Central memory CD4-positive, alpha-beta T cell (primary cell): ENCODE results near the gene C7orf25.

Experiments
- DNase-seq: peaks from one replicate; pipeline ENCODE4 v3.0.0; 2022
- total RNA-seq, 3 experiments: gene quantifications; one replicate each; lab custom pipeline; 2026; lab: John Stamatoyannopoulos, UW

Gene C7orf25
- total RNA-seq, result 0 to 0.22 (median 0.19) reads per million in 3 experiments

DNA sequence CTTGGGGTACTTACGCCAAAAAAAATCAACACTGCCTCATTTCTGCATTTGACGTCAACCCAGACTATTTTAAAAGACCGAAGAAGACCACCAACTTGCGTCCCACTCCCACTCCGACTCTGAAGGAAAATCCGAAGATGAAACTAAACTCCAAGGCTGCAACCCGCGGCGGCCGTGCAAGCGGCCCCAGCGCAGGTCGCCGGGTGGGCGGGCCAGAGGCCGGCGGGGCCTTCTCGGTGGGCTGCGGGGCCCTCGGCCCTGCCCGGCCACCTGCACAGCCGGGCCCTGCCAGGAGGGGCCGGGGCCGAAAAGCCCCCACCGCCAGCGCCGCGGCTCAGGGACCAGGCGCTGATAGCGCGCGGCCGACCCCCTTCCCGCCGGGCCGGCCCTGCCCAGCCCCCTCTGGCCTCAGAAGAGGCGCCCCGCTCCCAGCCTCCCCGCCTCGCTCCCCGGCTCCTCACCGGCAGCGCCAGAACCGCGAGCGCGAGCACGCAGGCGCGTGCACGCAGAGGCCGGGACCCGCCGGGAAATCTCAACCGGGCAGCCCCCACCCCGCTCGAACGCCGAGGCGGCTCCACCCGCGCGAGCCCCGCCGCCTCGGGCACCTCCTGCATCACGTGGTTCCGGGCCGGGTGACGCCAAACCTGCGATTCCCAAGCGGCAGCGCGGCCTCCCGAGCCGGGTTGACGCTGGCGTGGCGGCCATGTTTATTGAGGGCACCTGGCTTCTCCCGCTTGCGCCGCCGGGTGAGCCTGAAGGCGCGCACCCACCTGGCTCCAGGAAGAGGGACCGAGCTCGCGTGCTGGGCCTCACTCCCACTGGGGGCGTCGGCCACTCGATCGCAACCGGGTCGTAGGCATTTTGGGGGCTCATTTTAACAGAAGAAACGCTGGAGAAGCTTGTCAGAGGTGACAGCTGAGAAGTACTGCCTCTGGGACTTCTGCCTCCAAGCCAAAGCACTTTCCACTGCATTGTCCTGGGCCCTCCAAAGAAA, at the start of gene C7orf25:
C7orf25 (minus strand) TSS at position 617 of the 994 bp plus-strand sequence. CDS start 1,170 bp downstream, outside the sequence.
- peak; percentile 95 for DNase-seq

DNA sequence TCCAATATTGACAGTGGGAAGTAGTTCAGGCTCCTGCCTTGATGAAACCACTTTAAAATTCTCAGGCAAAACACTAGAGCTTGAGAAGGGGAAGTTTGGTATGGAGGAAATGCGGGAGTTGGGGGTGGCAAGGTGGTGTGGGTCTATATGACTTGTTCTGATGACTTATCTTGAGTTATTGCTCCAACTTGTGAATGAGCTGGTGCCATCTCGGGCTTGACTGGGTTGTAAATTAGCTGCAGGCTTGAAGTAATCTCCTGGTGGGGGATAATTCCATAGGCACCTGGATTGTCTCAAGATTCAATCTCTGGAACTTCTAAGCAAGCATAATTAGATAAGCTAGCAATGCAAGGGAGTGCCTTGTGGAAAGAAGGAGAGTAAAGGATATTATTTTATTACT, 49.3 kb upstream of the C7orf25 start:
- no peak for DNase-seq

DNA sequence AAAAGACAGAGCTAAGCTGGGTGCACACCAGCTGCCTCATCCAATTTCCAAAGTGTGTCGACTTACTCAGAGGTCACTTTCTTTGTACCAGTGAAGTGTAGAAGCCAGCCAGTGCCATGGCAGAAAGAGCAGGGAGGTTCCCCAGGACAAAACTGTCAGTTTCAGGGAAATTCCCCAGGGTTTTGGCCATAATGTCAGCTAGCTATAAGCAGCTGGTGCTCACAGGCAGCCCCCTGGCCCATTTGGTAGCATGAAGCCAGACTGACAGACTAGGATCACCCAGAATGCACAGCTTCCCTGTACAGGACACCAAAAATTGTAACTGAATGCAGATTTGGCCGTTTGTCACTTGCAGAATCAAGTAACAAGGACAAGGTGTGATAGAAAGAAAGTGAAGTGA, 48.9 kb upstream of the C7orf25 start:
- no peak for DNase-seq

DNA sequence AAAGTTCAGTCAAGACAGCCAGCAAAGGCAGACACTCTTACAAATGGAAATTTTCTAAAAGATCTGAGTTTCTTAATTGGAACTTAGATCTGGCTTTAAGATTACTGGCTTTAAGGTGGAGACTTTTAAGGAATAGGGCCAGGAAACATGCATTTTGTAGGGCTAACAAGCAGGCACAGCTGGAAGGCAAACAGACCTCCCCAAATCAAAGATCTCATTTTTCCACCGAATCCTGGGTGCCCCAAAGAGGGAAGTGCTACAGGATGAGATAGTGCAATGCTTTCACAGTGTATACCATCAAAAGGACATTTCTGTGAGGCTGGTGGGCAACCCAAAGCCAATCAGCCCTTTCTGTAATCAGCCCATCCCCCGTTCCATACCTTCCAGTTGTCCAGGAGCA, 47.7 kb upstream of the C7orf25 start:
- DNase-seq, result no peak

DNA sequence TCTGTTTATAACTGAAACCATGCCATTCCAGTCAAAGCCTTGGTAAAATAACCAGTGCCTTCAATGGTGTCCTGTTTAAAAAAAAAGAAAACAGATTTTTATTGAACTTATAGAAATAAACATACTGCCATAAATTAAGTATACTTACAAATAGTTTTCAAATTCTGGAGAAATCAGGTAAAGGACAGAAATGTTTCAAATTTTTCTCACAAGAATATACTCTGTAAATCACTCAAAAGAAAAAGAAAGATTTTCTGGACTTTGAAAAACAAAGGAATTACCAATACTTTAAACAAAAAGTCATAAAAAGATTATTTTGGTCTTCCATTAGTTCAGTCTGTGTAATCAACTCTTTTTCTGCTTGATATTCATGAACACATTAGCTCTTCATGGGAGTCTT, 44.2 kb upstream of the C7orf25 start:
- no peak for DNase-seq

DNA sequence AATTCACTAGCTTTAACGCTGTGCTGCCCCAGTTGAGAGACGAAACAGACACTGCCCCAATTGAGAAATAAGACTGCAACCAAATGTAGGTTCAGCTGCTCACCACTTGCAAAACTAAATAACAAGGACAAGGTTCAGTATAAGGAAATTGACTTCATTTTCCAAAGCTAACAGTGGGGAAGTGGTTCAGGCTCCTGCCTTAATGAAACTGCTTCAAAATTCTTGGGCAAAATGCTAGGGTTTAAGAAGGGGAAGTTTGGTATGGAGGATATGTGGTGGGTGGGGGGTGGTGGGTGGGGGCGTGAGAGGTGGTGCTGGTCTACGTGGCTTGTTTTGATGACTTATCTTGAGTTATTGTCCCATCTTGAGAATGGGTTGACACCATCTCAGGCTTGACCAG, 42.1 kb upstream of the C7orf25 start:
- DNase-seq, result no peak

DNA sequence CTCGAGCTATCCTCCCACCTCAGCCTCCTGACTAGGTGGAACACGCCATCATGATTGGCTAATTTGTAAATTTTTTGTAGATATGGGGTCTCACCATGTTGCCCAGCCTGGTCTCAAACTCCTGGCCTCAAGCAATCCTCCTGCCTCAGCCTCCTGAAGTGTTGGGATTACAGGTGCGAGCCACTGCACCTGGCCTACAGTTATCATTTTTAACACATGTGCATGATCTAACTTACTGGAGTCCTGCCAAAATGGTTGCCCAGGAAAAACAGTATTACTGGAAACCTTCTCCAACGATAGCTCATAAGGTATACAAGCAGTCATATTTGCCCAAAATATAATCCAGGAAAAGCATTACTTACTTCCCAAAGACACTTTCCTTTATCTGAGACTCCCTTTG, 40.5 kb upstream of the C7orf25 start:
- no peak for DNase-seq

DNA sequence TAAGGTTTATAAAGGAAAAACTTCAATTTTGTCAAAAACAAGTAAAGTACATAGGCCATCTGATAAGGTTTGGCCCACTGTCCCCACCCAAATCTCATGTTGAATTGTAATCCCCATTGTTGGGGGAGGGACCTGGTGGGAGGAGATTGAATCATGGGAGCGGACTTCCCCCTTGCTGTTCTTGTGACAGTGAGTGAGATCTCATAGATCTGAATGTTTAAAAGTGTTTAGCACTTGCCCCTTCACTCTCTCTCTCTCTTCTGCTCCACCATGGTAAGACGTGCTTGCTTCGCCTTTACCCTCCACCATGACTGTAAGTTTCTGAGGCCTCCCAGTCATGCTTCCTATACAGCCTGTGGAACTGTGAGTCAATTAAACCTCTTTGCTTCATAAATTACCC, 38.5 kb upstream of the C7orf25 start:
- no peak for DNase-seq

DNA sequence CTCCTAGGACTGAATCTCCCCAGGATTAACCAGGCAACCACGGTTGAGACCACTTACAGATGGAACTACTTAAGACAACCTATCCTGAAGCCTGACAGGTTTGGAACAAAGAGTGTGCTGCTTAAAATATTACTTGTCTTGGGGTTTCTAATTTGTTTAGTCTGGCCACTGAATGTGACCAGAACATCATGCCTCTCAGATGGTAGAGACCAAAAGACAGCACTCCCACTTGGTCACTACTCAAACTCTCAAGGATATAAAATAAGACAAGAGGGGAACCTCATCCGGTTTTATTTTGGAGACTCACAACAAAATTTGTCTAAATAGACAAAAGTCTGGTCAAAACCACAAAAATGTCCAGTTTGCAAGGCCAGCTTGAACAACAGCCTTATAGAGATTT, 35.7 kb upstream of the C7orf25 start:
- no peak for DNase-seq

DNA sequence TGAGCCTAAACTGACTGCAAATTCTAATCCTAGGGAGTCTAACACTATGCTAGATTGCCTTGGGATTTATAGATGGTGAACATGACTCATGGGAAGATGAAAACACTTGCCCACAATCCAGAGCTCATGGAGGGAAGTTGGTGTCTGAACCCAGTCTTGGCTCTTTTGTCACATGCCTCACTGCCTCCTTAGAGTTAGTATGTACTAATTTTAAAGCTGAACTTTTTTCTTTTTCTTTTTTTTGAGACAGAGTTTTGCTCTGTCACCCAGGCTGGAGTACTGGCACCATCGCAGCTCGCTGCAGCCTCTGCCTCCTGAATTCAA, 34.7 kb upstream of the C7orf25 start:
- no peak for DNase-seq

DNA sequence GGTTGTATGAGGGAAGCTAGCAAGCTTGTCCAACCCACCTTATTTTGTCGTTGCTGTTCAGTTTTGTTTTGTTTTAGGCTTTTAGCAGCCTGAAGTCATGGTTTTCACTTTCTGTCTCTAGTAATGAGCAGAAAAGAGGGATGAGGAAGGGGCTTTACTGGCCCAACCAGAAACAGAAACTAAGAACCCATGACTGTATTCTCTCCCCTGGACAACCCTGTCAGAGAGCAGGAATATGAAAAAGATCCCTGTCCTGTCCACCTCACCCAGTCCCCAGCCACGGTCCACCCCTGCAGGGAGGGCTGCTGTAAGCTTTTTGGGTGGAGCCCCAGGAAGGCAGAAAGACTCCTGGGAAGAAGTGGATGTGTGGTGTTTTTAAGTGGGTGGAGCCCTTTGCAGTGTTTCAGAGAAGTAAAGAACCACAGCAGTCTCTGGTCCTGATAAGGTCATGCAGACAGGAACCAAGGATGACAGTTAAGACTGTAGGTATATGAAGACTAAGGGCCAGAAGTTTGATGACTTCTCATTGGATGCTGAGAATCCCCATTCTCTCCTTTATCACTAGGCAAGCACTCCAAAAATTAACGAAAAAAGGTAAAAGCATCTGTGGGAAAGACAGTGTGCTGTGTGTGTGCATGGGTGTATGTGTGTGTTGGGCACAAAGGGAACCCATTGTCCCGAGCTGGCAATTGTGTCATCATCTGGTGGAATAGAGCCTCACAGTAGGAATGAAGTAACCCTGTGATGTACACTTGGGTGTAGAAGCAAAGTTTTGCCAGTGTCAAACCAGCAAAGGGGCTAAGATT, 34.2 kb upstream of the C7orf25 start:
- no peak for DNase-seq

DNA sequence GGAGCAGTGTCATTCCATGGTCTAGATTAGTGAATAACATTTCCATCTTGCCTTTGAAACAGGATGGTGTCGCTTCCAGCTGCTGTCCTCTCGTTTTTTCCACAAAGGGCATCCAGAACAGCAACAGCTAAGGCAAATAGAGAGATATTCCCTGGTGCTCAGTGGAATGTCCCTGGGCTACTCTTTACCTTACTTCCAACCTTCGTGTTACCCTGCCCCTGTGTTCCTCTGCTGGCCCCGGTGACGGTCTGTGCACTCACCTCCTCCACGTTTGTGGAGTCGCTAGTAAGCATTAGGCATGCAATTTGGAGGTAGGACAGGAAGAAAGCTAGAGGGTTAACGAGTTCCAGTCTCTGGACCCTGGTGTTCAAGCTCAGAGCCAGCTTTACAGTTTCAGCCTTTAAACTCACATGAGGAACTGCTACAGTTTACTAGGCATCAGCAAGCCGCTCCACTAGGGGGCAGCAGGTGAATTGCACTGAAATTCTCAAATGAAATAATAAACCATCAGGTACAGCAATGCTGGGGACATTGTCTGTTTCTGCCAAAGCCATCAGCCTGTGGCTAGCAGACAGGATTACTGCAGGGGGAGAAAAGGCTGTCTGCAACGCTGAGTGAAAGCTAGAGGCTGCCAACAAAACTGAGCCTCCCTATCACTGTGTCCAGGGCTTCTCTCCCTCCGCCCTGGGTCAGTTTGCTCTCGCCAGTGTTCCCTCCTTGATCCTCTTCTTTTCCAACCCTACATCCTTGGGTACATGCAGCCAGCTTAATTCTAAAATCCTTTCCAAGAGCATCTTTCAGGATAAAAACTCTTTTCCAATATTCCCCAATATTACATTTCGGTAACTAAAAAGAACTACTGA, 29.3 kb upstream of the C7orf25 start:
- peak; percentile 46 for DNase-seq

DNA sequence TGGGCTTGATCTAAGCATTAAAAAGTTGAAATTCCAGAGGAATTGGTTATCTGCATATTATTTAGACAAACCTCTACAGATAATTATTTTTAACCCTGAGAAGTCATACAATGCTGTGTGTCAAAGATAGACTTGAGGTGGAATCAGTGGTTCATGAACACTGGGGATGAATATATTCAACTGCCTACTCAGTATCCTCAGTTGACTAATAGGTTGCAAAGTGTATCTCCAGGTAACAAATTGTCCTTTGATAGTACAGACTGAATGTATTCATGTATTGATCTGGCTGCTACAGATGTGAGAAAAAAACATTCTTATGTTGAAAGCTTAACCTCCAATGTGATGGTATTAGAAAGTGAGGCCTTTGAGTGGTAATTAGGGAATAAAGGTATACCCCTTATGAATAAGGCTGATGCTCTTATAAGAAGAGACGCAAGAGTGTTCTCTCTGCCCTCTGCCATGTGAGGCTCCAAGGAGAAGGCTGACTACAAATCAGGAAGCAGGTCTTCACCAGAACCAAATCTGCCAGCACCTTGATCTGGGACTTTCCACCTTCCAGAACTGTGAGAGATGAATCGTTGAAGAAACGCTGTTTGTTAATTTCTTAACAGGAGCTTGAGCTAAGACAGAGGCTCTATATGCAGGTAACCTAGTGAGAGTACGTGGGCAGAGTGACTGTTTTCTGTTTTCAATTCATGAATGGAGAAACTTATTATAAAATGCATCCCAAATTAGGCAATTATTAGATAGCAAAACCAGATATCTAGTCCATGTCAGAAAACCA, 27.8 kb upstream of the C7orf25 start:
- DNase-seq, result no peak

DNA sequence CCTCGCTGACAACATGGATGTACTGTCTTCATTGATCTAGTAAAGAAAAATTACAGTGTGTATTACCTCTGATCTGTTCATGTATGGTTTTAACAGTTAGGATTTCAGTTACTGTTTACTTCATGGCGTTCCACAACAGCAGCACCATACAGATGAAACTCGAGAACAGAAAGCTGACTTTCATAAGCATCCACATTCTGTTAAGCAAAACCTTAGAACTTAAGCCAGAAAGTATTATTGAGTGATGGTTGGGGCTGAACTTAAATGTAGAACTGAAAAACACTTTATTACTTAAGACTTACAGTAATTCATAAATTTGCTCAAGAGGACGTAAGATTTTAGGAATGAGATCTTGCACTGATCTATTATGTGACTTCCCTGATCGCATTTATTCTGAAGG, 24.0 kb upstream of the C7orf25 start:
- DNase-seq, result no peak

DNA sequence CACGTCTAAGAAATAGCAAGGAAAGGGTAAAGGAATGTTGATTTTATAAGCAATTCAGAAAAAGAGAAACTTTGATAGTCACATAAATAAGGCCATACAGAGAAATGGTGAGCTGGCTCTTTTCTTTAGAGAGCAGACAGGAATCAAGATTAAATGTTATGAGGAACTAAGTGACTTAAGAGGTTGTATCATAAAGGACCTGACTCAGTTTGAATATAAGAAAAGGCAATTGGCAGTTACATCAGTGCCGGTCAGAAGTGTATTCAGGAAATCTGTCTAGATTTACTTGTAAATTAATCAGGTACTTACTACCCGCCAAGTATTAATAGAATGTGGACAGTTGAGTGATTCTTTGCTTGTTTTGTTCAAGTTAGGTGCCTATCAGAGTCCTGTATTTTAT, 22.4 kb upstream of the C7orf25 start:
- DNase-seq, result no peak

DNA sequence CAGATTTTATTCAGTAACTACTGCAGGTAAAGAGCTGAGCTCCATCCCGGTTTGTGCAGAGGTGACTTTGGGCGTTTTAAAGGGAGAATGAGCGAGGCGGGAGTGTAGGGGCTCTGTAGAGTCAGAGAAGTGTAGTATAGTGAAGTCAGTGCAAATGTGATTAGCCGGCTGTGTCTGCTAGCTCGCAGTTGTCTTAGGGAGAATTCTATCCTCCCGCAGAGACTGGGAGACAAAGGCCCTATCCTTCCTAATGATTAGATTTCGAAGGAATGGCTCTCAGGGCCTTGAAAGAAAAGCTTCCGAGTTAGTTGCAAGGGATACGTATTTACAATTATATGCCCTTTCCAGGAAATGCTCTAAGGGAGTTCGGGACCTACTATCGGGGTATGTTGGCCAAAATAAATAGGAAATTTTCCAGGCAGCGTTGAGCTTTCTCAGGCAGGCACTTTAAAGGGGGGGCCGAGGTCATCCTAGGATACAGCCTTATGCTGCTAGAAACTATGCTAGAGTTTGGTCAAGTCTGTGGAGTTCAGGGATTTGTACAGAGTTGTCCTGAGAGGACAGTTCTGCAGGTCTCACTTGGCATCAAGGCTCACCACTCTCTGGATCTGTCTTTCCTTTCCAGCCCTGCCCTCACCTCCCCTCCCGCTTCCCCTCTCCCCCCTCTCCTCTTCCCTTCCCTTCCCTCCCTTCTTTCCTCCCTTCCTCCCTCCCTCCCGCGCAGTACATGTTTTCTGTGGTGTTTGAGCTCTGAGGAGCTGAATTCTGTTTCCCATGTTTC, 21.1 kb upstream of the C7orf25 start:
- DNase-seq, result no peak

DNA sequence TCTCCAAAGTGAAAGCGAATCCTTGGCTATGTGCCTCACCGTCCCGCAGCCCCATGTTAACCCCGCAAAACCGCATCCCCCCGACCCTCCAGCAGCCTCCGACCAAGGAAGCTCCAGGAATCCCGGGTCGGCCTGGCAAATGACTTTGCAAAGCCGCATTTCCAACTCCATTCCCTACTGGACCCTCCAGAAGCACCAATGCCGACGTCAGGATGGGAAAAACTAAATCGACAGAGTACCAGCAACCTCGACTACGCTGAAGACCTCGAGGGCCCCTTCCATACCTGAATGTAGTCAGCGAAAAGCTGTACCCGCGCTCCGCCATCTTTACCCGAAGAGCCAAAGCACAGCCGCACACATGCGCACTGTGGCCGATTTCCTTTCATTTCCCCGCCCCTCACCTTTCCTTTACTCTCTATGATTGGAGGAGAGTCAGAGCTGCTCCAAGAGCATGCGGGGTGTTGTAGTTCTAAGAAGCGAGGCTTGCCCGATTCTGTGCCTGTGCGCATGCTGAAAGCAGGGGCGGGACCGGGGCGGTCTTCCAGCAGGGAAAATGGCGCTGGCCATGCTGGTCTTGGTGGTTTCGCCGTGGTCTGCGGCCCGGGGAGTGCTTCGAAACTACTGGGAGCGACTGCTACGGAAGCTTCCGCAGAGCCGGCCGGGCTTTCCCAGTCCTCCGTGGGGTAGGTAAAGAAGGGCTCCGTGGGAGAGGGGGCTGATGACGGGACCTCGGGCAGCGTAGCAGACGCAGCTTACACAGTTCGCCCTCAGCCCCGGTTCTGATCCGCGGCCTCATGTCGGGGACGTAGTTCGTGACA, 20.2 kb upstream of the C7orf25 start, which contains the start of the genes MRPL32 and PSMA2:
MRPL32 (plus strand) TSS at position 543 of the 818 bp plus-strand sequence; CDS start at position 554, 11 bp downstream.
PSMA2 (minus strand) TSS at position 341 of the 818 bp plus-strand sequence; CDS start at position 325, 16 bp downstream.
- DNase-seq, result peak; percentile 96

DNA sequence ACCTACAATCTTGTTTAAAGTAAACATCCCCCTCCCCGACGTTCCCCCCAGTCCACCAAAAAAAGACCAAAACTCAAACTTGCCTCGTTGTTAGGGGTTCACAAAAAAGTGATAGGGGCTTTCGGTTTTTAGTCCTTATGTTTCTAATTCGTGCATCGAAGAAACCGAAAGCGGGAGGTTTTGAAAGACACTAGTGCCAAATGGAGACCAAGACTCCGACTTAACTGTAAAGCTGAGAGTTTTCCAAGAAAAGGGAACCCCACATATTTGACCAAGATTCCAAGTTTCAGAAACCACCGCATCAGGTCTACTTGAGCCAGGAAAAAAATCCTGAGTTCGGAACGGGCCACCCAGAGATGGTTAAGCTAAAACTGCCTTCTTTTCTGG, 19.6 kb upstream of the C7orf25 start:
- DNase-seq, result no peak

DNA sequence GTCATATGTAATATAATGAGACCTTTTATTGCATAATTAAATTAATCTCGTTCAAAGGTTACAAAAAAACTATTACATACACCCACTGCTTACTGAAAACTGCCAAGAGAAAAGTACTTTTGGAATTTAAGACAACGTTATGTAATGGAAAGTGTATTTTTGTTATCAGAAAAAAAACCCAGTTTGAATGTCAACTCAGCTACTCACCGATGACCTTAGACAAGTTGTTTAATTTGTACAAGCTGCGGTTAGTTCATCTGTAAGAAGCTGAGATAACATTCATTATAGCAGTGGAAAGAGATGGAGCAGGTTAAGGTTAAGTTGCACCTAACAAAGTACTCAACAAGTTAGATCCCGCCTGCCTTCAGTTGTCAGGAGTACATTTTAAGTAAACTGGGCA, 19.0 kb upstream of the C7orf25 start:
- DNase-seq, result no peak

DNA sequence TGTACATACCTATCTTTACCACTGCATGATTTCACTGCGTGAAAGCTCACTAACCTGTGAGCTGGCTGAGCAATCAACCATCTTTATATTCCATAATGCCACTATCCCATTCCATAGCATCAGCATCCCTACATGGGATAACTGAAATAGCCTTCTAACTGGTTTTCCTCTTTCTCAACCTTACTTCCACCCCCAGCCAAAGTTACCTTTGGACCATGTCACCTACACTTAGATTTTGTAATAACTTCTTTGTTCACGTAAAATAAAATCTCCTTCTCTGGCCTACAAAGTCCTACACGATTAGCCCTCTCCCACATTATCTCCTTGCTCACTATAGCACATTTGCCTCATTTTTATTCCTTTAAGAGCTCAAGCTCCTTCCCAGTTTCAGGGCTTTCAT, 17.6 kb upstream of the C7orf25 start:
- DNase-seq, result no peak
